Lung (tissue), 12 donors: ENCODE results near the gene RER1. TPM values are rescaled to one million over a fixed set of nuclear protein-coding genes. Genes with fewer than 3 reads are reported as not detected.

ENCODE experiments used
- ATAC-seq: fragments of 200-7000 bp; cut with Tn5 transposase; one replicate; pipeline ENCODE4 v1.9.1; 2020; ENCODE audit warnings: moderate number of reproducible peaks; ENCODE audit not compliant: insufficient read depth, low FRiP score
- DNase-seq, 3 donors: peaks; one replicate each; pipeline ENCODE4 v3.0.0-alpha.2; 2013 to 2017
- H3K27ac ChIP-seq, 2 donors: one replicate each; pipeline ENCODE4 v1.5.1; 2013; ENCODE audit warnings: mild to moderate bottlenecking in 2 of 2, moderate library complexity in 2 of 2, control low read depth in 1 of 2, inconsistent platforms in 1 of 2, low read depth in 1 of 2, low read length in 1 of 2
- H3K27me3 ChIP-seq, 3 donors: one replicate each; pipeline ENCODE4 v1.5.1; 2013; ENCODE audit warnings: low read length in 2 of 3; ENCODE audit not compliant: control insufficient read depth in 3 of 3, insufficient read depth in 3 of 3
- H3K36me3 ChIP-seq, 4 donors: one replicate each; pipeline ENCODE4 v1.5.1; 2013; ENCODE audit warnings: low read length in 4 of 4, mild to moderate bottlenecking in 1 of 4, moderate library complexity in 1 of 4; ENCODE audit not compliant: control insufficient read depth in 4 of 4, insufficient read depth in 4 of 4
- H3K4me1 ChIP-seq, 5 donors: one replicate each; pipeline ENCODE4 v1.5.1; 2013; ENCODE audit warnings: low read length in 5 of 5, mild to moderate bottlenecking in 2 of 5, moderate library complexity in 1 of 5; ENCODE audit not compliant: control insufficient read depth in 5 of 5, insufficient read depth in 5 of 5
- H3K4me3 ChIP-seq: one replicate; pipeline ENCODE4 v1.5.1; 2013; ENCODE audit warnings: mild to moderate bottlenecking, control low read depth, moderate library complexity
- H3K9ac ChIP-seq, 2 donors: one replicate each; pipeline ENCODE4 v1.5.1; 2013; ENCODE audit warnings: low read length in 2 of 2, control low read depth in 1 of 2; ENCODE audit not compliant: insufficient read depth in 1 of 2
- H3K9me3 ChIP-seq, 4 donors: one replicate each; pipeline ENCODE4 v1.5.1; 2013; ENCODE audit warnings: low read length in 3 of 4, mild to moderate bottlenecking in 1 of 4, moderate library complexity in 1 of 4; ENCODE audit not compliant: control insufficient read depth in 4 of 4, insufficient read depth in 3 of 4
- WGBS, 2 donors: extraction: QIAGEN DNeasy Blood & Tissue Kit; methylation state at CpG; one replicate each; pipeline ENCODE4 v1.1.7; 2013; 5-methylcytosine and 5-hydroxymethylcytosine counted together
- polyA plus RNA-seq, 2 donors: library from polyadenylated mRNA; stranded (reverse); fragments of 200-250 nt; gene quantifications; one replicate each; pipeline ENCODE4 v1.2.1, GENCODE V29; 2013
- total RNA-seq, 2 donors: library from RNA; depleted of rRNA in 1 of 2; stranded (reverse); fragments of >200 nt in 1 of 2; gene quantifications; one replicate each; pipeline ENCODE4 v1.2.1, GENCODE V29; 2014 to 2021
- TF ChIP-seq, protein P1 (sequence below): IDR thresholded peaks from 2 replicates; pipeline ENCODE4 v1.5.1; 2012; ENCODE audit warnings: mild to moderate bottlenecking; ENCODE audit errors: control extremely low read depth, extremely low read depth
- donor health status: control.
- donor health status: control.
- donor health status: Bipolar disorder and iron deficiency.
- donor health status: healthy.
- donor health status: DM: yes; HTN: yes; CAD: no.

Gene RER1
- total and polyA plus RNA-seq, 4 donors, result 71.7 to 134 (median 87.9) TPM

GRCh38 chr1:2391931-2392509 is 379 bp downstream of the RER1 start:
- WGBS, 2 donors, result 0 to 1% methylated on average over 44 to 62 of the region's 62 CpGs
- H3K4me1 ChIP-seq, result peaks cover 0 to 22% (median 12%) of the 10 kb centered on the region in 5 donors
- TF ChIP-seq, protein P1, sequence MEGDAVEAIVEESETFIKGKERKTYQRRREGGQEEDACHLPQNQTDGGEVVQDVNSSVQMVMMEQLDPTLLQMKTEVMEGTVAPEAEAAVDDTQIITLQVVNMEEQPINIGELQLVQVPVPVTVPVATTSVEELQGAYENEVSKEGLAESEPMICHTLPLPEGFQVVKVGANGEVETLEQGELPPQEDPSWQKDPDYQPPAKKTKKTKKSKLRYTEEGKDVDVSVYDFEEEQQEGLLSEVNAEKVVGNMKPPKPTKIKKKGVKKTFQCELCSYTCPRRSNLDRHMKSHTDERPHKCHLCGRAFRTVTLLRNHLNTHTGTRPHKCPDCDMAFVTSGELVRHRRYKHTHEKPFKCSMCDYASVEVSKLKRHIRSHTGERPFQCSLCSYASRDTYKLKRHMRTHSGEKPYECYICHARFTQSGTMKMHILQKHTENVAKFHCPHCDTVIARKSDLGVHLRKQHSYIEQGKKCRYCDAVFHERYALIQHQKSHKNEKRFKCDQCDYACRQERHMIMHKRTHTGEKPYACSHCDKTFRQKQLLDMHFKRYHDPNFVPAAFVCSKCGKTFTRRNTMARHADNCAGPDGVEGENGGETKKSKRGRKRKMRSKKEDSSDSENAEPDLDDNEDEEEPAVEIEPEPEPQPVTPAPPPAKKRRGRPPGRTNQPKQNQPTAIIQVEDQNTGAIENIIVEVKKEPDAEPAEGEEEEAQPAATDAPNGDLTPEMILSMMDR, result no peak
- peaks cover 5 to 21% (median 11%) of the 10 kb centered on the region in 4 donors for H3K36me3 ChIP-seq
- H3K27me3 ChIP-seq, result no peaks in the 10 kb centered on the region
- H3K27ac ChIP-seq, result peak overlapping the region; percentile 88 to 90
- peak overlapping the region; percentile 80 for H3K4me3 ChIP-seq
- ATAC-seq (peak; percentile 35), DNase-seq (no peak)
- H3K9me3 ChIP-seq, result no peaks in the 10 kb centered on the region
- peak overlapping the region in 1 of 2 donors; percentile 67 for H3K9ac ChIP-seq

DNA sequence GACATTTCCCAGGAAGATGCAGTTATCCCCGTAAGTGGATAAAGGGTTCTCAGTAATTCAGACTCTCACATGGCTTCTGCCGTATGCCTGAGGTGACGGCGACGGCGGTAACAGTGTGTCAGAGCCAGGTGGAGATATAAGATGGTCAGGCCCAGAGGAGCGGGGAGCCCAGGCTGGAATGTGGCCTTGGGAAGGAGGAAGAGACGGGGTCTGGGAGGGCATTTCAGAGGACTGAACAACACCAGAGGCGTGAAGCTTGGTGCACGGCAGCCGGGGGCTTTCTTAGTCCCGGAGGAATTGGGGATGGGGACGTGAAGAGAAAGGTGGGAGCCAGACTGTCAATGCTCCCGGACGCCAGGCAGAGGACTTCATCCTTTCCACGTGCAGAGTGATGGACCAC is 1.0 kb downstream of the RER1 start:
- TF ChIP-seq, protein P1, result no peak
- no peak for DNase-seq
- H3K27ac ChIP-seq, result peak overlapping the region in 1 of 2 donors; percentile 37
- WGBS, 2 donors, result 63 to 68% methylated on average over 16 of the region's 16 CpGs
- H3K27me3 ChIP-seq, result no peaks in the 10 kb centered on the region
- ATAC-seq, result no peak
- peaks cover 10 to 27% (median 17%) of the 10 kb centered on the region in 4 donors for H3K36me3 ChIP-seq
- peak overlapping the region in 1 of 2 donors; percentile 67 for H3K9ac ChIP-seq
- H3K4me1 ChIP-seq, result peaks cover 0 to 22% (median 12%) of the 10 kb centered on the region in 5 donors
- no peaks in the 10 kb centered on the region for H3K9me3 ChIP-seq
- peak overlapping the region; percentile 80 for H3K4me3 ChIP-seq

GRCh38 chr1:2393471-2393877 is 1.8 kb downstream of the RER1 start:
- no peak overlapping the region for H3K4me3 ChIP-seq
- H3K9me3 ChIP-seq, result no peaks in the 10 kb centered on the region
- TF ChIP-seq, protein P1, result no peak
- H3K4me1 ChIP-seq, result peaks cover 0 to 22% (median 12%) of the 10 kb centered on the region in 5 donors
- no peaks in the 10 kb centered on the region for H3K27me3 ChIP-seq
- peaks cover 10 to 28% (median 20%) of the 10 kb centered on the region in 4 donors for H3K36me3 ChIP-seq
- ATAC-seq (no peak), DNase-seq (no peak)
- H3K27ac ChIP-seq, result no peak overlapping the region
- no peak overlapping the region for H3K9ac ChIP-seq
- WGBS, 2 donors, result 83 to 96% methylated on average over 9 of the region's 9 CpGs
